ENCODE data around the gene CYP8B1. TPM values are rescaled to one million over a fixed set of nuclear protein-coding genes. Genes with fewer than 3 reads are reported as not detected.

CYP8B1 gene
- total RNA-seq, 2 experiments from 2014 or later = not detected

Other genes with a start within 250 kb of the CYP8B1 start
- 1 to 10 TPM; 1.1 to 1.3 TPM for gene ZBTB47, start 222.2 kb downstream of the CYP8B1 start, total RNA-seq
- not detected for gene KLHL40, start 190.3 kb downstream of the CYP8B1 start, total RNA-seq
- gene HHATL, start 173.1 kb downstream of the CYP8B1 start, total RNA-seq = not detected
- gene CCDC13, start 102.6 kb downstream of the CYP8B1 start, total RNA-seq = under 1 TPM in 1 of 2 experiments, not detected in 1; 0.85 TPM
- gene HIGD1A, start 71.4 kb downstream of the CYP8B1 start, total RNA-seq = 10 to 100 TPM; 40.3 to 44.5 TPM
- 1 to 10 TPM; 3.7 to 3.9 TPM for gene ACKR2, start 66.4 kb downstream of the CYP8B1 start, total RNA-seq
- gene ZNF662, start 30.3 kb upstream of the CYP8B1 start, total RNA-seq = 1 to 10 TPM; 2.2 to 2.5 TPM
- gene GASK1A, start 103.4 kb upstream of the CYP8B1 start, total RNA-seq = not detected
- 1 to 10 TPM; 7.6 to 8.8 TPM for gene POMGNT2, start 230.2 kb upstream of the CYP8B1 start, total RNA-seq